ENCODE measurements around the gene KLF11.

GRCh38 chr2:10056439-10056838, 13.1 kb downstream of the KLF11 start:
- no peak for TF ChIP-seq POLR2A (IDR thresholded peaks at IDR 0.05)
- no peak for TF ChIP-seq CTCF (IDR thresholded peaks at IDR 0.05)

Measured in gastroesophageal sphincter (tissue), 3 donors.